ENCODE results near the gene HUS1B. TPM values are rescaled to one million over a fixed set of nuclear protein-coding genes. Genes with fewer than 3 reads are reported as not detected.
"Not testable (repeated sequence)": the region's sequence is repeated elsewhere in the genome, so short reads cannot be mapped to it uniquely, and the experiment has no call there.

HUS1B gene
- polyA plus RNA-seq, 5 donors = 0.25 to 0.40 (median 0.31) TPM; not detected in 2

DNA sequence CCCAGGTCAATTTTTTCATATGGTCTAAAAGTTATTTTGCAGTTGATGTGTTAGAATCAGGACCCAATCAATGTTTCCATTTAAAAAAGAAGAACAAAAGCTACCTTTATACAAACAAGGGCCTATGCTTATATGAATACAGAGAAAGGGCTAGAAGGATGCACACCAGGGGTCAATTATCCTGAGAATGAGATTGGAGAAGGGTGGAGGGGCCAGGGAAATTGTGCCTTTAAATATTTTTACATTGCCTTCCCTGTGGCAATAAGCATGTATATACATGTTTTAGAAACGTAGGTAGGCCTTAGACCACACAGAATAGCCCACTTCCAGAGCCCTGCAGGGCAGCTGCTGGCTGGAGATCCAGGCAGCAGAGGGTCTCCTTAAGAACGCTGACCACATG, 23.4 kb upstream of the HUS1B start:
- DNase-seq = no peak

GRCh38 chr6:679282-679681, 22.4 kb upstream of the HUS1B start:
- no peak for DNase-seq

DNA sequence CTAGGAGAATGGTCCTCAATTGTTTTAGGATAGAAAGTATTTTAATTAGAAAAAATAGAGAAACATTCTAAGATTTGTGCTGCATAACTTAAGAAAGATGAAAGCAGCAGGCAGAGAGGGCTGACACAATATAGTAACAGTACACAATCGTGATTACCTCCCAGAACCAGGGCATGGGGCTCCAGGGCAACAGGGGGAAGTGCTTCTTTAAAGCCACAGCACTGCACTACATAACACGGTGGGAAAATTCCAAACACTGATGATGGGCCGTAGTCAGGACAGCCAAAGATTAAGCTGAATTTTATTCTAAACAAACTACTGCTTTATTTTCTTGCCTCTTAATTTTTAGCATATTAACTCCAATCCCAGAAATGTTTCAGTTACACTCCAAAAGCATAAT, 21.6 kb upstream of the HUS1B start:
- no peak for DNase-seq

GRCh38 chr6:677919-678318, 21.0 kb upstream of the HUS1B start:
- no peak for DNase-seq

DNA sequence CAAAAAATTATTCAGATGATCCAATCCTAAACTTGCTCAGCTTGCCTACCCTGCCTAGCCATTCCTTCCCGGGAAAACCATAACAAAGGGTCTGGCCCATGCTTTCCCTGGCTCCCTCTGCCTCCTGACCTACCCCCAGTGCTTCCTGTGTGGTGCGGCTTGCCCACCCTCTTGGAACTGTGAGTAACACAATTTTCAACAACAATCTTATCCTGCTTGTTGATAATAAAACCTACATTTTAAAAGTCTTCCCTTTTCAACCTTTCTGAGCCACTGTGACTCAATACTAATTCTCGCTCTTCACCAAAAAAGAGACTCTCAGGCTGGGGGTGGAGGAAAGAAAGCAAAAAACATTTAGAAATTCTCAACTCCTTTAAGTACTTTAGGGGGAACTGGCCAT, 18.1 kb upstream of the HUS1B start:
- DNase-seq = no peak

DNA sequence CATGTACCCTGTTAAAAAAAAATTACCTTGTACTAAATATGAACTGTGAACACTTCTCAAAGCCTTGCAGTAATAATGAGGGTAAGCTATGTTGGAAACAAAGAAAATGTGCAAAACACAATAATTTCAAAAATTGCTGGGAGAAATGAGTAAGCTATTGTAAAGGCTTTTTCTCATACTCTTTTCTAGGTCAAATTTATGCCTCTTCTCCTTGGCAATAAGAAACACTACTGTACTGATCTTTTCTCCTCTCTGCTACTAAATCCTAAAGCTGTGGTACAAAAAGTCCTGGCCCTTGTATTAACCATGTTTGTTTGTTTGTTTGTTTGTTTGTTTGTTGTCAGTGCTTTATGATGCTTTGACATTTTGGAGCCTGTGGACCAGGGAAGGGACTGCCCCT, 17.5 kb upstream of the HUS1B start:
- no peak for DNase-seq

DNA sequence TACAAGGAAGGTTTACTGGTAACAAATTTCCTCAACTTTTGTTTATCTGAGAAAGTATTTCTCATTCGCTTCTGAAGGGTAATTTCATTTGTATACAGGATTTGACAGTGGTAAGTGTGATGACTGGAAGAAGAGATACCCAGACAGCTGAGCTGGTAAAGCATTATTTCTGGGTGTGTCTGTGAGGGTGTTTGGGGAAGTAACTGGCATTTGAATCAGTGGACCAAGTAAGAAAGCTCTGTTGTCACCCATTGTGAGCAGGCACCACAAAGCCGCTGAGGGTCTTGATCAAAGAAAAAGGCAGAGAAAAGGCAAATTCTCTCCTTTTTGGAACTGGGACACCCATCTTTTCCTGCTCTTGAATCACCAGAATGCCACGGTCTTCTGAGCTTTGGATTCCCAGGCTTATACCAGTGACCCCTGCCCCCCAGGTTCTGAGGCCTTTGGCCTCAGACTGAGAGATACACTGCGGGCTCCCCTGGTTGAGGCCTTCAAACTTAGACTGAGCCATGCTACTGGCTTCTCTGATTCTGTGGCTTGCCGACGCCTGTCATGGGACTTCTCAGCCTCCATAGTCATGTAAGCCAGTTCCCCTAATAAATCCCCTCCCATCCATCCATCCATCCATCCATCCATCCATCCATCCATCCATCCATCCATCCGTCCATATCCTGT, 10.5 kb upstream of the HUS1B start:
- no peak for DNase-seq

GRCh38 chr6:665403-666267, 8.7 kb upstream of the HUS1B start:
- no peak for DNase-seq

GRCh38 chr6:663788-664187, 6.9 kb upstream of the HUS1B start:
- DNase-seq = not testable (repeated sequence)

DNA sequence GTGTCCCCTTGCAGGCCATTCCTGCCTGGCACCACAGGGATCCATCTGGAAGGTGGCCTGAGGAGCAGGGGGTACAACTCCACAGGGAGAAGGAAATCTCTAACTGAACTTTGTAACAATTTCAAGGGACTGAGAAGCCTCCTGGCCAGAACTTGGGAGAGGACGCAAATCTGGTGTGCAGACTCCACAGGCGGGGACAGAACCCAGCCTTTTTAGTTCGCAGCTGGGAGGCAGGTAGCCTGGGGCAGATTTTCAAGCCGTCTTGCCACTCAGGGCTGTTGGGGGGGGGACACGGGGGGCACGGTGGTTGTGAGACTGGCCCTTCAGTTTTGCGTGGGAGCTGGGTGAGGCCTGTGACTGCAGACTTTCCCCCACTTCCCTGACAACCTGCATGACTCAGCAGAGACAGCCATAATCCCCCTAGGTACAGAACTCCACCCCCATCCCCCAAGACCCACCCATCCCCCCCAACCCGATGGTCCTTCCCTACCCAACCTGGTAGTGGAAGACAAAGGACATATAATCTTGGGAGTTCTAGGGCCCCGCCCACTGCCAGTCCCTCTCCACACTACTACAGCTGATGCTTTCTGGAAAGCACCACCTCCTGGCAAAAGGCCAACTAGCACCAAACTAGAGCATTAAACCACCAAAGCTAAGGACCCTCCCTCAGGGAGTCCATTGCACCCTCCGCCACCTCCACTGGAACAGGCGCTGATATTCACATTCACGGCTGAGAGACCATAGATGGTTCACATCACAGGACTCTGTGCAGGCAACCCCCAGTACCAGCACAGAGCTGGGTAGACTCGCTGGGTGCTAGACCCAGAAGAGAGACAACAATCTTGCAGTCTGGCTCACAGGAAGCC, 3.0 kb upstream of the HUS1B start:
- DNase-seq = no peak

- DNase-seq = no peak
These were observed 1.3 kb upstream of the HUS1B start for GRCh38 chr6:658244-658643.

DNA sequence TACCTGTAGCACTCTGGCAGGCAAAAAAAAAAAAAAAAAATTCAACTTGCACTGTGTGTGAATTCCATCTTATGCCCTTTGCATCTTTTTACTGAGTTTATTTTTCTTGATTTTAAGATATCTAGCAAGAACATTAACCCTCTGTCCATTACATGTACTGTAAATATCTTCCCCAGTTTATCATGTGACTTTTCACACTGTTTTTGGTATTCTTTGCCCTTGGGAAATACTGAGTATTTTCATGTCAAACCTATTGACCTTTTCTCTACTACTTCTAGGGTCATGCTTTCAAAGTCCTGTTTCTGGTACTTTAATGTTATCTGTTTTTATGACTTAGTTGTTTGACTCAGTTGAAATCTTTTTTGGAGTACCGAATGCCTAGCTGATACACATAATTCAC, 843 bp upstream of the HUS1B start:
- DNase-seq = no peak

DNA sequence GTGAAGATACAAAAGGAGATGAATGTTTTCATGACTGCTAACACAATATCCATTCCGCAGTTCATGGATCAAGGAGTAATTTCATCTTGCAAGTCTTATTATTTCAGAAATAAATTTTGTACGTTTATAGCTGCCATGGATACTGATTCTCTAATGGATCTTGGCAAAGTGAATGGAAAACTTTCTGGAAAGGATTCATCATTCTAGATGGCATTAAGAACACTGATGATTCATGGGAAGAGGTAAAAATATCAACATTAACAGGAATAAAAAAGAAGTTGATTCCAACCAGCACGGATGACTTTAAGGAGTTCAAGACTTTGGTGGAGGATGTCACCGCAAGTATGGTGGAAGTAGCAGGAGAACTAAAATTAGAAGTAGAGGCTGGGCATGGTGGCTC, 2.8 kb downstream of the HUS1B start:
- no peak for DNase-seq

DNA sequence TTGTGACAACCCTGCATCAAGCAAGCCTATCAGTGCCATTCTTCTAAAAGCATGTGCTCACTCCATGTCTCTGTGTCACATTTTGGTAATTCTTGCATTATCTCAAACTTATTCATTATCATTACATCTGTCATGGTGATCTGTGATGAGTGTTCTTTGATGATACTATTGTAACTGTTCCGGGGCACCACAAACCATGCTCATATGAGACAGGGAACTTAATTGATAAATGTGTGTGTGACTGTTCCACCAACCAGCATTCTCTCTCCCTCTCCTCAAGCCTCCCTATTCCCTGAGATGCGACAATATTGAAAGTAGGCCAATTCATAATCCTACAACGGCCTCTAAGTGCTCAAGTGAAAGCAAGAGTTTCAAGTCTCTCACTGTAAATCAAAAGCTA, 4.0 kb downstream of the HUS1B start:
- DNase-seq = no peak

GRCh38 chr6:650098-650497, 6.8 kb downstream of the HUS1B start:
- DNase-seq = no peak

- no peak for DNase-seq
These were observed 14.1 kb downstream of the HUS1B start for GRCh38 chr6:642805-643204.

- no peak for DNase-seq
These were observed 15.5 kb downstream of the HUS1B start for GRCh38 chr6:641225-641985.

DNA sequence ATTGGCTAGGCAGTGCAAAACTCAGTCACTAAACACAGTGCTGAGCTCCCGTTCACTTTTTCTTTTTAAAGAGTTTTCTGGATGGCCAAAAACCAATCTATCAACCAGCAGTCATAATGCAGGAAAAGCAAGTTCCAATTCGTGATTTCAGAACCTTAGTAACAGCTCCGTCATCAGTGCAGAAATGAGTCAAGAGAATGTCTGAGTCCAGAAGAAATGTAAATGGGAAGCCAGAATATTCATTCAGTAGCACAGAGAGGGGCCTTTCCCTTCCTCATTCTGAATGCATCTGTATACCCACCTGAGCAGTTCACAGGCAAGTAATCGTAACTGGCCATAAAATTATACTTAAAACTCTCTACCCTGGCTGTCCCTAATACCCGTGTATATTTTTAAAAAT, 20.4 kb downstream of the HUS1B start:
- DNase-seq = no peak

DNA sequence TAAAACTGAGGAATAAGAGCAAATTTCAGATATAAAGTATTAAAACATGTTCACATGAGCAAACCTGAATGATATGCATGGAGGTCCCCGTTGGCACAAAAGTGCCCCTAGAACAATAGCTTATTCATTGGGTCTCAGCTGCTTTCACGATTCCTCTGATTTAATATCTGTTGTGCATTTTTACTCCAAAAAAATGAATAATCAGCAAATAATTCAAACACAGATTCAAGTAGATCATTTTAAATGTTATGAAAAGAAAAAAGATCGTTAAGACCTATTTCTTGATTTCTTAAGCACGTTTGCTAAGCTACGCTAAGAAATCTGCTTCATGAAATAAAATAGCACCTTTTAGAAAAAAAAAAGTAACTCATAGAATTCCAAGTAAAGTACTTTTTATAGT, 21.7 kb downstream of the HUS1B start:
- no peak for DNase-seq

DNA sequence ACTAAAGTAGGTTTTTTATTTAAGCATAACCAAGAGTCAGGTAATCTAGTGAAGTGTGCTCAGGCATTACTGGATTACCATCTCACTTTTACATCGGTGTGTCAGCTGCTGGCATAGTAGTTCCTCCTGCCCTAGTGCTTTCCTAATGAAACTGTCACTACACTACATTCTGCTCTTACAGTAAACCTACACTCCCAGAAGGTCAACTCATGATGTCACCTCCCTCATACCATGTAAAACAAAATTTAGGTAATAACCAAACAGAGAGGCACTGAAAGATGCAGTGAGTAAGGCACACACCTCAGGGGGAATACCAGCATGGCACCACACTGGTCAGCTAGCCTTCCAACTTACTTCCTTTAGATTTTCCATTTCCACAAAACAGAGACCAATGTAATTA, 23.3 kb downstream of the HUS1B start:
- no peak for DNase-seq

DNA sequence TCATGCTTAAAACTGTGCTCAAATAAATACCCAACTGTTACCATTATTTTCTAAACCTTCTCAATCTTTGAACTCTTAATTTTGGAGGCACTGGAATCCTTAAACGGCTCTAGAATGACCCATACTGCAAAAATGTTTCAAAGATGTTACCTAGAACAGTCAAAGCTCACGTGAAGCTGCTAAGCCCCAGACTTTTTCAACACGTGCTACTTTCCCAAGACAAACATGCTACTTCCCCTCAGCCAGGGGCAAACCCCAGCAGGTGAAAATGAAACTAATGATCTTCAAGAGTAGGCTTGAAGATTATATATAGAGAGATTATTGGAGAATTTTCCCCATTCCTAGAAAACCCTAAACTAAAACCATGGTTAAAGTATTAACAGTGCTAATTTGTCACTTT, 28.1 kb downstream of the HUS1B start:
- no peak for DNase-seq

DNA sequence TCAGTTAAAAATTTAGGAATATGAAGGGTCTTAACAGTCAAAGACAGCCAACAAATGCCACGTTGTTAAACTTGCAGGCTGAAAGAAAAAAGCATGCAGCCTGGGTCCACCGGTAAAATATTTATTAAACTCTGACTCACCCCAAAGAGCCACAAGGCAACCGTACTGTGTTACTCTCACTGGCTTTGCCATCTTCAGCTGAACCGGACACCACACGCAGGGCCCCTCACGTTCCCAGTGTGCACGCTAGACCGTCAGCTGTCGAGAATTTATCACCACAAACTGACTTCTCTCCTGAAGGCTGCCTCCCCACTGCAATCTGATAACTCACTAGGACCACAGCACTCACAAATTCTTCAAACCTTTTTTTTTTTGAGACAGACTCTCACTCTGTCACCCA, 30.7 kb downstream of the HUS1B start:
- DNase-seq = no peak
